ENCODE measurements around the gene EARS2.
"Not testable (repeated sequence)": the region's sequence is repeated elsewhere in the genome, so short reads cannot be mapped to it uniquely, and the experiment has no call there.

EARS2 gene

GRCh38 chr16:23523876-23524385 is 33.2 kb downstream of the EARS2 start:
- DNase-seq: no peak

- DNase-seq: no peak
These were observed 33.8 kb downstream of the EARS2 start for GRCh38 chr16:23523321-23523720.

DNA sequence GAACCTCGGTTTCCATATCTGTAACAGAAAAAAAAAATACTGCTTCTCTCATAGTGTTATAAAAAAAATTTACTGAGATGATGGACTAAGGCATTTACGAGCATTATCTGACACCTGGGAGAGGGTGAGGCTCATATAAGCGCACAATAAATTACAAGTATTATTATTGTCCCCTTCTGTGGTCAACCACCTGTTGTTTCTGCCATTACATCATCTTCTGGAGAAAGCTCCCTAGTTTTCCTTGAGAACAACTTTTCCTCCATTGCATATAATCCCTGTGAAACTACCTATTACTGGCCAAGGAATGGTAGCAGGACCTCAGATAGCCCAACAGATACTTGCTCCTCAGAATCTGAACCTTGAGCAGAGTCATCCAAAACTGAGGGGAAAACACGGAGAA is 35.2 kb downstream of the EARS2 start:
- no peak for DNase-seq

GRCh38 chr16:23521037-23521743 is 36.0 kb downstream of the EARS2 start:
- DNase-seq: no peak

GRCh38 chr16:23520500-23520899 is 36.6 kb downstream of the EARS2 start:
- no peak for DNase-seq

DNA sequence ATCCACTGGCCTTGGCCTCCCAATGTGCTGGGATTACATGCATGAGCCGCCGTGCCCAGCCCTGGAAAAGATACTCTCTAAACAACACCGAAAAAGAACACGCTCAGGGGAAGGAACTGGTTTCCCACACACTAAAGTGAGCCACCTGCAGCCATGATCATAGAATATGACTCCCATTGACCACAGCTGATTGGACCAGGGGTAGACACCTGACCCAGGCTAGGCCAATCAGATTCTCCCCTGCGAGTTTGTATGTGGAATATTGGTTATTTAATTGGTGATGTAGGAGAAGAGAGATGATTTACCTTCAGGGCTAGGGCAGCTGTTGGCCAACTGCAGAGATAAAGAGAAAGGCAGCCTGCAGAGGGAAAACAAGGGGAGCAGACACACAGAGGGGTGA is 37.9 kb downstream of the EARS2 start:
- DNase-seq: no peak

DNA sequence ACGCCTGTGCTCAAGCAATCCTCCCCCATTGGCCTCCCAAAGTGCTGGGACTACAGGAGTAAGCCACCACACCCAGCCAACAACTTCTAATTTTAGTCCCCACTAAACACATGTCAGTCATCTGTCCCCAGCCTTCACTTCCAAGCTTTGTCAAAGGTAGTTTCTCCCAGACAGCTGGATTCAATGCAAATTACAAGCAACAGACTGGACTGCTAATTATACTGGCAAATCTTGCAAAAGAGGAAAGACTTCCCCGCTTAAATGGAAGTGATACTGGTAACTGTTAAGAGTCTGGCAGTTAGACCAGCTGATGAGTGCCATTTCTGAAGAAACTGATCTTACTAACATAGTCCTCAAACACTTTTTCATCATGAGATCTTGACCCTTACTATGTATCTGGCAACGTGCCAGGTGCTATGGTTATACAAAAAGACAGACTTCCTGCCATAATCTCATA is 38.7 kb downstream of the EARS2 start:
- DNase-seq: no peak

GRCh38 chr16:23516366-23517137 is 40.6 kb downstream of the EARS2 start:
- DNase-seq: no peak

- DNase-seq: no peak
These were observed 41.3 kb downstream of the EARS2 start for GRCh38 chr16:23515881-23516280.

DNA sequence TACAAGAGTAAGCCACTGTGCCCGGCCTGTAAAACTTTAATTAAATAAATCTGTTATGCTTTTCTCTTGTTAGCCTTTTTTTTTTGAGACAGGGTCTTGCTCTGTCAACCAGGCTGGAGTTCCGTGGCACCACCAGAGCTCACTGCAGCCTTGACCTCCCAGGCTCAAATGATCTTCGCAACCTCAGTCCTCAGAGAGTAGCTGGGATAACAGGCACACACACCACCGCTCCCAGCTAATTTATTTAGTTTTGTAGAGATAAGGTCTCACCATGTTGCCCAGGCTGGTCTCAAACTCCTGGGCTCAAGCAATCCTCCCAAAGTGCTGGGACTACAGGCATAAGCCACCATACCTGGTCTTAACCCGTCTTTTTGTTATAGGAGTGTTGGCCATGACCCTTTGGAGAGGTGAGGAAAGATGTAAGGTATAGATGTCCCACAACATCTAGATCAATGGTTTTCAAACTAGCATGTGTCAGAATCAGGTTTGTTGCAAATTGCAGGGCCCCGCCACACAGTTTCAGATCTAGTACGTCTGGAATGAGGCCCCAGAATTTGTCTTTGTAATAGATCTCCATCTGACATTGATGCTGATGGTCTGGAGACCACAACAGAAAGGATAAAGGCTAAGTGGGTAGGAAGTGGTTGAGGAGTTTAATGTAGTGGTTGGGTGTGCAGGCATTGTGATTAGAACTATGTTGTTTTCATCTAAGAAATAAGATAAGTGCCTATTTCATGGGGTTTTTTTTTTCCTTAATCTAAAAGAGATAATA is 42.6 kb downstream of the EARS2 start:
- no peak for DNase-seq

DNA sequence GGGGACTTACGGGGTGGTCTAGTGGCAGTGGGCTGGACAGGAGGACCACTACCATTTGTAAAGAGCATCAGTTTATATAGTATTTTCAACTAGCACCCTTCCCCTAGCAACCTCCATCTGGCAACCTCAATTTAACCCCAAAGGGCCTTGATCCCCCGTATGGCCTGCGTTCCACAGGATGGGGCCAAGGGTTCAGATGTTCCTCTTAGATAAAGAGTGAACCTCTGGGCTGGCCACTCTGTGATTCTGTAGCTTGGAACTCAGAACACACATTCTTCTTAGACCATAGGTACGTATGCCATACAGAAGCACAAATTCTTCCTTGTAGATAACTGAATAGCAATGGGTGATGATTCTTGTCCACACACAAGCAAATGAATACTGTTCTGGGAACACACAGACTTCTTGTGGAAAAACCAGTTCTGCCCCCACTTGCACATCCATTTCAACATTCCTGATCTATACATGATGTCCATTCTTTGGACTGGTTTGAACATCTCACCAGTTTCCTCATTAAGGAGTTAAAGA is 44.9 kb downstream of the EARS2 start:
- DNase-seq: no peak

DNA sequence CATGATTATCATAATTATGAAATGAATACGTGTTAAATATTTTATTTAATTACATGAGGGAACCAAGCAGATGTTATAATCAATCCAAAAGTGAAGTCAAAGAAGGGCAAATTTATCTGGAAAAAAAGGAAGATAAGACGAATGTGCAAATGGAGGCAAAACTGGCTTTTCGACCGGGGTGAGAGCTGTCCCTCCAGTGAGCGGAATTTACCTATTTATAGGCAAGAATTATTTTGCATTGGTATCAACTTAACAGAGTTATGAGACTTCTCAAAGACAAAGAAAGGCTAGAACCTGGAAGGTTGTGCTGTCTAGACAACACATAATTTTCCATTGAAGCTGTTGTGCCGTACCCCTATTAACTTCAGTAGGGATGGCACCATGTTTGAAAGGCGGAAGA is 45.4 kb downstream of the EARS2 start:
- no peak for DNase-seq

DNA sequence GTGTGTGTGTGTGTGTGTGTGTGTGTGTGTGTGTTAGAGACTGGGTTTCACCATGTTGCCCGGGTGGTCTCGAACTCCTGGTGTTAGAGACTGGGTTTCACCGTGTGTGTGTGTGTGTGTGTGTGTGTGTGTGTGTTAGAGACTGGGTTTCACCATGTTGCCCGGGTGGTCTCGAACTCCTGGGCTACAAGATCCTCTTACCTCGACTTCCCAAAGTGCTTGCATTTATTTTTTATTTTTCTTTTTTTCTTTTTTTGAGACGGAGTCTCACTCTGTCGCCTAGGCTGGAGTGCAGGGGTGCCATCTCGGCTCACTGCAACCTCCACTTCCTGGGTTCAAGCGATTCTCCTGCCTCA is 46.3 kb downstream of the EARS2 start:
- DNase-seq: not testable (repeated sequence)

GRCh38 chr16:23510164-23510914 is 46.8 kb downstream of the EARS2 start, which contains the start of gene GGA2:
TSS of gene GGA2 (minus strand) at chr16:23510494. CDS start at chr16:23510411, 83 bp downstream.
- DNase-seq: peak; percentile 81

- DNase-seq: peak; percentile 19
These were observed 47.4 kb downstream of the EARS2 start for GRCh38 chr16:23509782-23510163.

GRCh38 chr16:23509441-23509754 is 47.8 kb downstream of the EARS2 start:
- no peak for DNase-seq

DNA sequence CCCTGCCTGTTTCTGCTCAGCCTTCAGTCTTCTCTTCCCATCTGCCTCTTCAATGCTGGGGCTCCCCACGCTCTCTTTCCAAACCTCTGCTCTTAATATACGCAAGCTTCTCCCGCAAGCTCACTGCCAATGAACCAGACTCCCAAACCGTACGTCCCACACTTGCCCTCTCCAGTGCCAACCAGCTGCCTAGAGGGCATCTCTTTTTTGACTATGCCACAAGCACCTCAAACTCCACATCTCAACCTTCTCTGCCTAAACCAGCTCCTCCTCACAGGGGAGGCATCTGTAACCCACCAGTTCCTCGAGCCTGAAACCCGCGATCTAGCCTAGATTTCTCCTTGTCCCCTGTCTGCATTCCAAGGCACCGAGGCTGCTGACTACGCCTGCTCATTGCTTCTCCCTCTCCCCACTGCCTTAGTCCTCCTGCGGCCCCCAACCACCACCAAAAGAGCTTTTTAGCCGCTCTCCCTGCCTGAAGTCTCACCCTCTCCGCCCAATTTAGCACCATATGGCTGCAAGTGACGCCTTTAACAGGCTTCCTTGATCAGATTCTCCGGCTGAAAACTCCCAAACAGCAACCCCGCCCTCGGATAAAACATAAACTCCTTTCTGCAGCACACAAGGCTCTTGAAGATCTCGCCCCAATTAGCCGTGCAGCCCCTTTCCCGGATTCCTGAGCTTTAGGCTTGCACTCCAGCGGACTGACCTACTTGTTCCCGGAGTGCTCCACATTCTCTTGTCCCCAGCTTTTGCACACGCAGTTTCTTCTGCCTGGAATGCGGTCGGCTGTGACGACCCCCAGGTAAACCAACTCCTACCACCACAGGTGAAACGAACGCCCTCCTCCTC is 48.3 kb downstream of the EARS2 start:
- no peak for DNase-seq

- no peak for DNase-seq
These were observed 50.5 kb downstream of the EARS2 start for GRCh38 chr16:23506606-23506994.

DNA sequence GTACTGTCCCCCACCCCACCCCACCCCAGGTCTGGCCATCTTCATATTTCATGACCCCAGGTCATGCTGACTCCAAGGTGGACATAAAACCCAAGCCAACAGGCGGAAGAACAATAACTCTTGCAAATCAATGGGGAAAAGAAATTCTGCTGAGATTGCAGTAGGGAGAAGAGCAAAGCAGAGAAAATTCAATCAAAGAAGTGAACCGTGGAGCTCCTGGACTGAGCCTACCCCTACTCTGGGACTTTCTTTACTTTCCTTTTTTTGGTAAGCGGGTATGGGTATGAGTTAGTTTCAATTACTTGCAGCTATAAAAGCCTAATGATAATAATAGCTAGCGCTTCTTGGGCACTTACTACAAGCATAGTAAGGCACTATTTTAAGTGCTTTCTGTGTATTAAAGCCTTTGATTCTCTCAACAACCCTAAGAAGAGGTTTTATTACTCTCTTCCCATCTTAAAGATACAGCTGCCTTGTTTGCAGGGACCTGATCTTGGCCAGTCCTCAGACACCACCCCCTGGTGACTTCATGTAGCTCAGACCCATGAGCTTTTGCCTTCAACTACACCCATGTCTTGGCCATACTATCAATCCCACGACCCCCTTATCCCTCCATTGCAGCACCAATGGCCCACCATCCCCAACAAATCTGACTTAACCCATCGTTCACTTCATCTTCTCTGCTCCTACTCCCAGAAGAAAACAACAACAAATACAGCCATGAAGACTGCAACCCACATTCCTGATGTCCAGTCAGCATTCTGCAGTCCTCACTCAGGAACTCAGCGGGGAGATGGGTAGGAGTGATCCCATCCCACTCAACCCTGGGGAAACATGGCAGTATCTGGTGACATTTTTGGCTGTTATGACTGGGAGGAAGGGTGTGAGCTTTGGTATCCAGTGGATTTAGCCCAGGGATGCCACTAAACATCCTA is 51.2 kb downstream of the EARS2 start:
- no peak for DNase-seq

DNA sequence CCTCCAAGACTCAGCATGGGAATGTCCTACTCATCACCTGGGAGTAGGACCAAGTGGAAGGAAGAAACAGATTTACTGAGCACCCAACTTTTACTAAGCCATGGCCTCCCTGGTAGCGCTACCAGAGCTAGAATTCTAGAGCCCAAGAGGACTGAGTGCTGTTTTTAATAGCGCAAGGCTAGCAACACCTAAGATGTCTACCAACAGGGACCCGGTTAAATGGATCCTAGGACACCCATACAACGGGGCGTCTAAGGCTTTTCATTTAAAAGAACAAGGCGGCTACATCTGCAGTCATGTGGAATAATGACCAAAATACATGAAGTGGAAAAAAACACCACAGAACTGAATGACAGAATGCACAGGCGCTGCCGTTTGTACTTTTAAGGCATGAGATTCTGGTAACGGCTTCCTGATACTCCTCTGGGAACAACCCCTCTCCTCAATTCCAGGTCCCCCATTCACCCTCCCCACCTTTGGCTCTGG is 51.9 kb downstream of the EARS2 start:
- DNase-seq: no peak

Measured in activated CD8-positive, alpha-beta memory T cell treated with anti-CD3 and anti-CD28 coated beads, Interleukin-2, amount 50 U/mL, for 4 hours (primary cell).